Calu3 (cell line): Measurements from ENCODE around the gene RYR1. TPM values are rescaled to one million over a fixed set of nuclear protein-coding genes. Genes with fewer than 3 reads are reported as not detected.

Experiments
- BruUV-seq: library from RNA; stranded (reverse); fragments of 400-500 nt; replicated peaks from 2 replicates; lab custom pipeline; 2021; lab: Mats Ljungman, UMichigan
- CTCF ChIA-PET: fragments of 300-600 bp; sonication (Branson Sonifier 250); formaldehyde crosslinking; loops from one replicate; lab custom pipeline; 2022; ENCODE audit warnings: antibody characterized with exemption; lab: Charles Lee
- DNase-seq: peaks from one replicate; pipeline ENCODE4 v3.0.0; 2022
- H3K27ac Mint-ChIP-seq: one replicate; pipeline ENCODE4 v1.8.0; 2022; ENCODE audit warnings: mixed read lengths; ENCODE audit not compliant: unreplicated experiment
- H3K27me3 Mint-ChIP-seq: one replicate; pipeline ENCODE4 v1.8.0; 2022; ENCODE audit warnings: mixed read lengths; ENCODE audit not compliant: unreplicated experiment
- H3K36me3 Mint-ChIP-seq: one replicate; pipeline ENCODE4 v1.8.0; 2022; ENCODE audit warnings: mild to moderate bottlenecking, moderate library complexity, mixed read lengths; ENCODE audit not compliant: insufficient read depth, unreplicated experiment
- H3K4me1 Mint-ChIP-seq: one replicate; pipeline ENCODE4 v1.8.0; 2022; ENCODE audit warnings: mild to moderate bottlenecking, low read depth, mixed read lengths; ENCODE audit not compliant: unreplicated experiment
- H3K4me3 Mint-ChIP-seq: one replicate; pipeline ENCODE4 v1.8.0; 2022; ENCODE audit warnings: mild to moderate bottlenecking, low read depth, moderate library complexity, mixed read lengths; ENCODE audit not compliant: unreplicated experiment
- H3K9me3 Mint-ChIP-seq: one replicate; pipeline ENCODE4 v1.8.0; 2022; ENCODE audit warnings: low read depth, mixed read lengths; ENCODE audit not compliant: unreplicated experiment
- intact Hi-C: fragments of 100-400 bp; cut with micrococcal nuclease; formaldehyde crosslinking; loops from one replicate; pipeline ENCODE4 v1.10.0; 2022; ENCODE audit not compliant: unreplicated experiment
- total RNA-seq: library from RNA; stranded (reverse); gene quantifications from 2 replicates; pipeline ENCODE4 v1.2.3, GENCODE V29; 2022
- TF ChIP-seq, protein P1 (sequence below): fragments of 200-600 bp; IDR thresholded peaks from one replicate; pipeline ENCODE4 v1.8.0; 2022; ENCODE audit warnings: antibody characterized with exemption; ENCODE audit not compliant: unreplicated experiment

RYR1 gene
- total RNA-seq, 1 experiment from 2014 or later = 1.4 TPM

DNA sequence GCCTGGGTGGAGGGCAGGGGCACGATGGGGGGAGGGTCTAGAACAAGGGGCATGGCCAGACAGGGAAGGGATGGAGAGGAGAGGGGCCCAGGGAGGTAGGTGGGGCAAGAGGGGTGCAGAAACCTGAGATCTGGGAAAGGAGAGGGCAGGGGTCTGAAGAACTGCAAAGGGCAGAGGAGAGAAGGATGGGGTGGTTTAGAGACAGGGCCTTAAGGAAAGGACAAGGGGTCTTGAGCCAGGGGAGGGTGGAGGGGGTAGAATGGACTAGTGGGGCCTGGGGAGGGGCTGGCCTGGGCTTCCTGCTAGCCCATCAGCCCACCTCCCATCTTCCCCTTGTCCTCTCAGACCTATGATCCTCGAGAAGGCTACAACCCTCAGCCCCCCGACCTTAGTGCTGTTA is 72.5 kb downstream of the RYR1 start:
- Mint-ChIP-seq H3K27ac (no peak overlapping the region), H3K27me3 (peaks cover 88% of the 10 kb centered on the region), H3K36me3 (no peaks in the 10 kb centered on the region), H3K4me3 (no peak overlapping the region), H3K4me1 (peaks cover 8% of the 10 kb centered on the region), H3K9me3 (no peaks in the 10 kb centered on the region)
- CTCF ChIA-PET = no interaction called here
- TF ChIP-seq, protein P1, sequence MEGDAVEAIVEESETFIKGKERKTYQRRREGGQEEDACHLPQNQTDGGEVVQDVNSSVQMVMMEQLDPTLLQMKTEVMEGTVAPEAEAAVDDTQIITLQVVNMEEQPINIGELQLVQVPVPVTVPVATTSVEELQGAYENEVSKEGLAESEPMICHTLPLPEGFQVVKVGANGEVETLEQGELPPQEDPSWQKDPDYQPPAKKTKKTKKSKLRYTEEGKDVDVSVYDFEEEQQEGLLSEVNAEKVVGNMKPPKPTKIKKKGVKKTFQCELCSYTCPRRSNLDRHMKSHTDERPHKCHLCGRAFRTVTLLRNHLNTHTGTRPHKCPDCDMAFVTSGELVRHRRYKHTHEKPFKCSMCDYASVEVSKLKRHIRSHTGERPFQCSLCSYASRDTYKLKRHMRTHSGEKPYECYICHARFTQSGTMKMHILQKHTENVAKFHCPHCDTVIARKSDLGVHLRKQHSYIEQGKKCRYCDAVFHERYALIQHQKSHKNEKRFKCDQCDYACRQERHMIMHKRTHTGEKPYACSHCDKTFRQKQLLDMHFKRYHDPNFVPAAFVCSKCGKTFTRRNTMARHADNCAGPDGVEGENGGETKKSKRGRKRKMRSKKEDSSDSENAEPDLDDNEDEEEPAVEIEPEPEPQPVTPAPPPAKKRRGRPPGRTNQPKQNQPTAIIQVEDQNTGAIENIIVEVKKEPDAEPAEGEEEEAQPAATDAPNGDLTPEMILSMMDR = no peak
- no peak for DNase-seq
- BruUV-seq = no TSS peak
- intact Hi-C loops = no loop called here

DNA sequence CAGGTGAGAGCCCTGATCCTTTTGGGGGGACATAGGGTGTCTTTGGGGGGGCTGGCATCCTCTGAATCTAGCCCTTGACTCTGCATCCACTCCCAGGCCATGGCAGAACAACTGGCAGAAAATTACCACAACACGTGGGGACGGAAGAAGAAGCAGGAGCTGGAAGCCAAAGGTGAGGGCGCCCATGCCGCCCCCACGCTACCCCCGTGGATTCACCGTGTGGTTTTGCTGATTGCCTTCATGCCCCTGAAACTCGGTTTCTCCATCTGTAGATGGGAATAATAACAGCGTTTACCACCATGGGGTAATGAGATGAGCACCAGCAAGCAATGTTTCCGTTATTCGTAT is 72.9 kb downstream of the RYR1 start:
- Mint-ChIP-seq H3K27ac (no peak overlapping the region), H3K4me3 (no peak overlapping the region), H3K36me3 (no peaks in the 10 kb centered on the region), H3K9me3 (no peaks in the 10 kb centered on the region), H3K4me1 (peaks cover 8% of the 10 kb centered on the region), H3K27me3 (peaks cover 88% of the 10 kb centered on the region)
- TF ChIP-seq, protein P1 = no peak
- CTCF ChIA-PET = no interaction called here
- no peak for DNase-seq
- intact Hi-C loops = no loop called here
- no TSS peak for BruUV-seq

- Mint-ChIP-seq H3K4me1 (peaks cover 8% of the 10 kb centered on the region), H3K27me3 (peaks cover 88% of the 10 kb centered on the region), H3K4me3 (no peak overlapping the region), H3K36me3 (no peaks in the 10 kb centered on the region), H3K27ac (no peak overlapping the region), H3K9me3 (no peaks in the 10 kb centered on the region)
- intact Hi-C loops = no loop called here
- peak; percentile 68 for DNase-seq
- no TSS peak for BruUV-seq
- CTCF ChIA-PET = interaction anchor here (0.5 kb wide), 1 partner anchor 142 kb away, joined by 4 read pairs; no protein-coding TSS in a partner anchor
- TF ChIP-seq, protein P1 = no peak
These were observed 73.4 kb downstream of the RYR1 start for GRCh38 chr19:38506723-38507550.

DNA sequence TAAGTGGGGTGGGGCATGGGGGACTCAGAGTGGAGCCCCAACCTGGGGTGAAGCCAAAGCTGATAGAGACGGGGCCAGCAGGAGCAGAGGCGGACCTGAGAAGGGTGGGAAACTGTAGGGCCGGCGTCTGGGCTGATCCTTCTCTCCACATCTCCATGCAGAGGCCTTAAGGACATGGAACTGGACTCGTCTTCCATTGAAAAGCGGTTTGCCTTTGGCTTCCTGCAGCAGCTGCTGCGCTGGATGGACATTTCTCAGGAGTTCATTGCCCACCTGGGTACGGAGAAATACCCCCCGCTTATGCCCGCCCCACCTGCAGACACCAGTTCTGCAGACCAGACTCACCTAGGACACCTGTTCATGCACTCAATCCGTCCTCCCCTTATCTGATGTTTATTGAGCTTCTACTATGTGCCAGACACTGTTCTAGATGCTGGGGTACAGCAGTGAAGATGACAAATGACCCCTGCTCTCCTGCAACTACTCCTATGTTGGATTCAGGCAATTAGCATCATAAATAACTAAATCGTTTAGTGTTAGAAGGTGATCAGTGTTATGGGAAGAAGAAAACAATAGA is 74.1 kb downstream of the RYR1 start:
- peaks cover 8% of the 10 kb centered on the region for H3K4me1 Mint-ChIP-seq
- H3K9me3 Mint-ChIP-seq = no peaks in the 10 kb centered on the region
- no peak overlapping the region for H3K27ac Mint-ChIP-seq
- H3K4me3 Mint-ChIP-seq = no peak overlapping the region
- H3K36me3 Mint-ChIP-seq = no peaks in the 10 kb centered on the region
- CTCF ChIA-PET = no interaction called here
- H3K27me3 Mint-ChIP-seq = peaks cover 89% of the 10 kb centered on the region
- no TSS peak for BruUV-seq
- TF ChIP-seq, protein P1 = no peak
- no peak for DNase-seq
- intact Hi-C loops = no loop called here
